H9 (cell line): ENCODE results near the gene ZSCAN18. TPM values are rescaled to one million over a fixed set of nuclear protein-coding genes. Genes with fewer than 3 reads are reported as not detected.

ENCODE experiments used
- DNase-seq: peaks from one replicate; pipeline ENCODE4 v3.0.0-alpha.2; 2017
- H2AFZ ChIP-seq: one replicate; pipeline ENCODE4 v1.6.1; 2013; ENCODE audit warnings: mild to moderate bottlenecking, low read length, control low read depth, moderate library complexity
- H2AK5ac ChIP-seq: 2 replicates; pipeline ENCODE4 v1.6.1; 2013; ENCODE audit warnings: low read length, control low read depth, mixed read lengths; ENCODE audit not compliant: insufficient read length
- H2BK120ac ChIP-seq: one replicate; pipeline ENCODE4 v1.6.1; 2013; ENCODE audit warnings: low read depth, mild to moderate bottlenecking, low read length, control low read depth, inconsistent platforms; ENCODE audit not compliant: poor library complexity, severe bottlenecking
- H2BK12ac ChIP-seq: 2 replicates; pipeline ENCODE4 v1.6.1; 2013; ENCODE audit warnings: low read length, control low read depth, mixed read lengths, low read depth; ENCODE audit not compliant: insufficient read length
- H2BK15ac ChIP-seq: 2 replicates; pipeline ENCODE4 v1.6.1; 2013; ENCODE audit warnings: low read depth, low read length, control low read depth
- H2BK20ac ChIP-seq: one replicate; pipeline ENCODE4 v1.6.1; 2013; ENCODE audit warnings: low read depth, mild to moderate bottlenecking, low read length, control low read depth, inconsistent platforms; ENCODE audit not compliant: poor library complexity, severe bottlenecking
- H2BK5ac ChIP-seq: 2 replicates; pipeline ENCODE4 v1.6.1; 2013; ENCODE audit warnings: low read length, control low read depth, mixed read lengths; ENCODE audit not compliant: insufficient read length
- H3K14ac ChIP-seq: 2 replicates; pipeline ENCODE4 v1.6.1; 2013; ENCODE audit warnings: low read length, control low read depth; ENCODE audit not compliant: insufficient read depth
- H3K18ac ChIP-seq: 2 replicates; pipeline ENCODE4 v1.6.1; 2013; ENCODE audit warnings: low read depth, mild to moderate bottlenecking, mixed read lengths, low read length, control low read depth; ENCODE audit not compliant: insufficient read length
- H3K23ac ChIP-seq: 2 replicates; pipeline ENCODE4 v1.6.1; 2013; ENCODE audit warnings: low read length, control low read depth, mixed read lengths, low read depth; ENCODE audit not compliant: insufficient read length
- H3K23me2 ChIP-seq: 2 replicates; pipeline ENCODE4 v1.6.1; 2013; ENCODE audit warnings: low read depth, mild to moderate bottlenecking, mixed read lengths, low read length, control low read depth; ENCODE audit not compliant: insufficient read length, poor library complexity, severe bottlenecking
- H3K27ac ChIP-seq: 2 replicates; pipeline ENCODE4 v1.5.1; 2013; ENCODE audit warnings: low read length, control low read depth, mixed read lengths, low read depth; ENCODE audit not compliant: insufficient read length
- H3K27me3 ChIP-seq: 2 replicates; pipeline ENCODE4 v1.6.1; 2013; ENCODE audit warnings: low read length, control low read depth, inconsistent platforms; ENCODE audit not compliant: insufficient read depth
- H3K4ac ChIP-seq: 2 replicates; pipeline ENCODE4 v1.6.1; 2013; ENCODE audit warnings: low read depth, mild to moderate bottlenecking, control low read depth, inconsistent platforms, low read length, moderate library complexity
- H3K4me1 ChIP-seq: 2 replicates; pipeline ENCODE4 v1.6.1; 2013; ENCODE audit warnings: low read length, control low read depth, inconsistent platforms; ENCODE audit not compliant: insufficient read depth
- H3K4me2 ChIP-seq: 2 replicates; pipeline ENCODE4 v1.6.1; 2013; ENCODE audit warnings: low read length, control low read depth, mixed read lengths; ENCODE audit not compliant: insufficient read length, insufficient read depth
- H3K56ac ChIP-seq: 2 replicates; pipeline ENCODE4 v1.6.1; 2013; ENCODE audit warnings: low read depth, mild to moderate bottlenecking, mixed read lengths, low read length, control low read depth; ENCODE audit not compliant: insufficient read length
- H3K79me1 ChIP-seq: 2 replicates; pipeline ENCODE4 v1.6.1; 2013; ENCODE audit warnings: low read depth, mild to moderate bottlenecking, moderate library complexity, low read length, control low read depth, inconsistent platforms; ENCODE audit not compliant: insufficient read depth, poor library complexity, severe bottlenecking
- H3K79me2 ChIP-seq: 2 replicates; pipeline ENCODE4 v1.6.1; 2013; ENCODE audit warnings: low read length, control low read depth, inconsistent platforms; ENCODE audit not compliant: insufficient read depth
- H3K9ac ChIP-seq: 2 replicates; pipeline ENCODE4 v1.6.1; 2013; ENCODE audit warnings: low read length, control low read depth, mixed read lengths; ENCODE audit not compliant: insufficient read length; ENCODE audit errors: extremely low read depth
- H3K9me3 ChIP-seq: one replicate; pipeline ENCODE4 v1.6.1; 2013; ENCODE audit warnings: low read depth, low read length, inconsistent platforms; ENCODE audit not compliant: control insufficient read depth
- H3T11ph ChIP-seq: one replicate; pipeline ENCODE4 v1.6.1; 2013; ENCODE audit warnings: mild to moderate bottlenecking, low read length, control low read depth, inconsistent platforms
- H4K20me1 ChIP-seq: one replicate; pipeline ENCODE4 v1.6.1; 2013; ENCODE audit not compliant: control insufficient read depth, insufficient read length, insufficient read depth
- H4K5ac ChIP-seq: 2 replicates; pipeline ENCODE4 v1.6.1; 2013; ENCODE audit warnings: low read depth, mild to moderate bottlenecking, mixed read lengths, low read length, control low read depth; ENCODE audit not compliant: insufficient read length
- H4K8ac ChIP-seq: replicated peaks from 2 replicates; pipeline ENCODE4 v1.6.1; 2013; ENCODE audit warnings: low read length, control low read depth, mixed read lengths, low read depth; ENCODE audit not compliant: insufficient read length
- H4K91ac ChIP-seq: 2 replicates; pipeline ENCODE4 v1.6.1; 2013; ENCODE audit warnings: low read depth, mild to moderate bottlenecking, moderate library complexity, mixed read lengths, low read length, control low read depth; ENCODE audit not compliant: insufficient read length
- H3K27ac Mint-ChIP-seq, 3 experiments: 2 replicates in 2 of 3; 3 replicates in 1 of 3; pipeline ENCODE4 v1.8.0; 2020 to 2021; ENCODE audit warnings: mixed read lengths in 3 of 3, mild to moderate bottlenecking in 1 of 3, moderate library complexity in 1 of 3
- H3K27me3 Mint-ChIP-seq: 2 replicates; pipeline ENCODE4 v1.8.0; 2021; ENCODE audit warnings: low read depth, mild to moderate bottlenecking, moderate library complexity, mixed read lengths
- H3K36me3 Mint-ChIP-seq, 3 experiments: 2 replicates in 2 of 3; 3 replicates in 1 of 3; pipeline ENCODE4 v1.8.0; 2020 to 2021; ENCODE audit warnings: low read depth in 3 of 3, mixed read lengths in 3 of 3; ENCODE audit not compliant: insufficient read depth in 1 of 3
- H3K4me1 Mint-ChIP-seq, 2 experiments: 2 replicates each; pipeline ENCODE4 v1.8.0; 2020; ENCODE audit warnings: mixed read lengths in 2 of 2
- H3K4me3 Mint-ChIP-seq, 2 experiments: 2 replicates in 1 of 2; 3 replicates in 1 of 2; pipeline ENCODE4 v1.8.0; 2020 to 2021; ENCODE audit warnings: mild to moderate bottlenecking in 2 of 2, mixed read lengths in 2 of 2, moderate library complexity in 1 of 2
- H3K9me3 Mint-ChIP-seq, 2 experiments: 2 replicates in 1 of 2; 3 replicates in 1 of 2; pipeline ENCODE4 v1.8.0; 2020; ENCODE audit warnings: mild to moderate bottlenecking in 2 of 2, mixed read lengths in 2 of 2, moderate library complexity in 1 of 2
- CTCF ChIP-seq: fragments of 200-600 bp; sonication (generic); conservative IDR thresholded peaks from 3 replicates; pipeline ENCODE4 v1.8.0; 2021; ENCODE audit warnings: antibody characterized with exemption, mild to moderate bottlenecking
- WGBS: extraction: QIAGEN DNeasy Blood & Tissue Kit; methylation state at CpG from one replicate; pipeline ENCODE4 v1.1.7; 2013; ENCODE audit warnings: missing lambda C conversion rate, low lambda C conversion rate, mixed read lengths; ENCODE audit not compliant: insufficient read length; ENCODE audit errors: extremely low coverage; 5-methylcytosine and 5-hydroxymethylcytosine counted together
- total RNA-seq: library from RNA; stranded (reverse); gene quantifications from 2 replicates; pipeline ENCODE4 v1.2.1, GENCODE V29; 2021

Gene ZSCAN18
- total RNA-seq, 1 experiment from 2014 or later: 40.1 TPM

- H3T11ph ChIP-seq: no peak overlapping the region
- H3K4me3 Mint-ChIP-seq: no peak overlapping the region
- DNase-seq: no peak
- H2BK5ac ChIP-seq: no peak overlapping the region
- H3K27me3 ChIP-seq: no peaks in the 10 kb centered on the region
- H3K14ac ChIP-seq: no peak overlapping the region
- H3K36me3 Mint-ChIP-seq: peaks cover 19 to 35% (median 31%) of the 10 kb centered on the region in 3 experiments
- no peaks in the 10 kb centered on the region; the same call in 1 of the 2 replicates for H3K27me3 Mint-ChIP-seq
- no peak overlapping the region for H2BK20ac ChIP-seq
- TF ChIP-seq CTCF: no peak
- no peak overlapping the region for H3K27ac ChIP-seq
- H3K9me3 Mint-ChIP-seq: peaks cover 12 to 33% of the 10 kb centered on the region in 2 experiments
- no peak overlapping the region for H3K27ac Mint-ChIP-seq
- no peak overlapping the region for H3K4me2 ChIP-seq
- H3K23ac ChIP-seq: no peak overlapping the region
- H4K91ac ChIP-seq: no peak overlapping the region
- no peak overlapping the region for H2BK15ac ChIP-seq
- H3K18ac ChIP-seq: no peak overlapping the region
- H3K79me1 ChIP-seq: peaks cover 9% of the 10 kb centered on the region
- H2BK120ac ChIP-seq: no peak overlapping the region
- H3K9ac ChIP-seq: no peak overlapping the region
- no CpG with 5 or more reads among the region's 10 CpGs for WGBS
- no peaks in the 10 kb centered on the region for H4K20me1 ChIP-seq
- no peak overlapping the region for H4K5ac ChIP-seq
- H3K9me3 ChIP-seq: no peaks in the 10 kb centered on the region
- H4K8ac ChIP-seq: no peak overlapping the region
- H3K4ac ChIP-seq: no peak overlapping the region
- H2AK5ac ChIP-seq: no peak overlapping the region
- peaks cover 6% of the 10 kb centered on the region; the same call in 1 of the 2 replicates for H3K4me1 ChIP-seq
- peaks cover 10% of the 10 kb centered on the region for H3K23me2 ChIP-seq
- H2BK12ac ChIP-seq: no peak overlapping the region
- H3K4me1 Mint-ChIP-seq: peaks cover 10 to 17% of the 10 kb centered on the region in 2 experiments
- no peaks in the 10 kb centered on the region for H3K79me2 ChIP-seq
- H3K56ac ChIP-seq: no peak overlapping the region
- no peak overlapping the region for H2AFZ ChIP-seq
Observed at GRCh38 chr19:58095328-58095727, 2.7 kb downstream of the ZSCAN18 start.
